ENCODE results near the gene DCAF5. TPM values are rescaled to one million over a fixed set of nuclear protein-coding genes. Genes with fewer than 3 reads are reported as not detected.

DCAF5 gene
- total and polyA plus RNA-seq, 9 donors, result 24.9 to 50.1 (median 42.4) TPM

DNA sequence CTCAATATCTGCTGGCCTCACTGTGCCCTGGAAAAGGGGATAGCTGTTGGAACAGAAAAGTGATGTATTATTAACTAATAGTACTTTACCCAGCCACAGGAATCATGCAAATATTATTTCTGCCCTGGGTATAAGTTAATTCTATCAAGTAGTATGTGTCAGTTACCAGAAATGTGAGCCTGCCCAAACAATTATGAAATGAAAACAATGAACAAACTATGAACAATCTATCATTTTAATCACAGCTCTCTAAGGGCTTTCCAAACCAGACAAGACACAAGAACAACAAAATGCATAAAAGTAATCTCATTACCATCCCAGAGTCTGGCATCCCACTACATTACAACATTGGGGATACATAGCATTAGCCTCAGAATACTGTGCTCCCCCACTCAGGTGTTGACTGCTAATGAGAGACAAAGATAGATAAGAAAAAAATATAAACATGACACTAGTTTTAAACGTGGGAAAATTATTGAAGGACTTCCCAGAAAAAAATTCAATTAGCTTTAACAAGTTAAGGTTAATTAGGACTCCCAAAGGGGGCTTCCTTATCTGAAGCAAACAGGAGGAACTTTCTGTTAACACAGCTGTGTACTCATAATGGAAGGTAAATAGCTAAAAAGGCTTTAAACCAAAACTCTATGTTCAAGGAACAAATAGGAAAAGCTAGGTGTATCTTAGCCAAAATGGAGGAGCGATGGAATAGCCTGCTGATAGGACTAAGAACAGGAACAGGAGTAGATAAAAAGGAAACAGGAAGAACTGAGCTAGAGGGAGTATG is 3.3 kb downstream of the DCAF5 start:
- no peak overlapping the region for H3K4me3 ChIP-seq
- no peaks in the 10 kb centered on the region for H3K9me3 ChIP-seq
- no peak for DNase-seq
- no peak overlapping the region for H3K27ac ChIP-seq
- H3K27me3 ChIP-seq, result no peaks in the 10 kb centered on the region
- WGBS, 3 donors, result 41 to 49% (median 48%) methylated on average over 2 of the region's 2 CpGs
- peaks cover 2% of the 10 kb centered on the region for H3K4me1 ChIP-seq (ENCODE audit: insufficient read depth)
- TF ChIP-seq, protein P1, sequence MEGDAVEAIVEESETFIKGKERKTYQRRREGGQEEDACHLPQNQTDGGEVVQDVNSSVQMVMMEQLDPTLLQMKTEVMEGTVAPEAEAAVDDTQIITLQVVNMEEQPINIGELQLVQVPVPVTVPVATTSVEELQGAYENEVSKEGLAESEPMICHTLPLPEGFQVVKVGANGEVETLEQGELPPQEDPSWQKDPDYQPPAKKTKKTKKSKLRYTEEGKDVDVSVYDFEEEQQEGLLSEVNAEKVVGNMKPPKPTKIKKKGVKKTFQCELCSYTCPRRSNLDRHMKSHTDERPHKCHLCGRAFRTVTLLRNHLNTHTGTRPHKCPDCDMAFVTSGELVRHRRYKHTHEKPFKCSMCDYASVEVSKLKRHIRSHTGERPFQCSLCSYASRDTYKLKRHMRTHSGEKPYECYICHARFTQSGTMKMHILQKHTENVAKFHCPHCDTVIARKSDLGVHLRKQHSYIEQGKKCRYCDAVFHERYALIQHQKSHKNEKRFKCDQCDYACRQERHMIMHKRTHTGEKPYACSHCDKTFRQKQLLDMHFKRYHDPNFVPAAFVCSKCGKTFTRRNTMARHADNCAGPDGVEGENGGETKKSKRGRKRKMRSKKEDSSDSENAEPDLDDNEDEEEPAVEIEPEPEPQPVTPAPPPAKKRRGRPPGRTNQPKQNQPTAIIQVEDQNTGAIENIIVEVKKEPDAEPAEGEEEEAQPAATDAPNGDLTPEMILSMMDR (IDR thresholded peaks at IDR 0.05), result no peak
- TF ChIP-seq EP300 (IDR thresholded peaks at IDR 0.05) (no peak), POLR2A (IDR thresholded peaks at IDR 0.05) (no peak)
- intact Hi-C loops (cut with DNase I), result no loop called here
- H3K36me3 ChIP-seq, result no peaks in the 10 kb centered on the region

DNA sequence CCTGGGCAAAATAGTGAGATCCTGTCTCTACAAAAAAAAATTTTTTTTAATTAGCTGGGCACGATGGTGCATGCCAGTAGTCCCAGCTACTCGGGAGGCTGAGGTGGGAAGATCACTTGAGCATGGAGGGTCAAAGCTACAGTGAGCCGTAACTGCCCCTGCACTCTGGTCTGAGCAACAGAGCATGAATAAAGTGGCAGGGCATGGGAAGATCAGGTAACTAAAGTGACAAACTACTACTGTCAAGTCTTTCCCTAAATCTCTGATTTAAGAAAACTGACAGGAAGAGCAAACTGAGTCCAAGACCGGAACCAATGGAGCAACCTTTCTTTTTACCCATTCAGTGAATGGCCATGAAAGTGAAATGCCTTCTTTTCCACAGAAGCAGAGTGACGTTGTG is 10.8 kb downstream of the DCAF5 start:
- Histone ChIP-seq H3K9me3 (no peaks in the 10 kb centered on the region), H3K4me1 (ENCODE audit: insufficient read depth) (no peaks in the 10 kb centered on the region), H3K27me3 (no peaks in the 10 kb centered on the region), H3K36me3 (no peaks in the 10 kb centered on the region), H3K4me3 (no peak overlapping the region), H3K27ac (no peak overlapping the region)
- 92 to 95% (median 94%) methylated on average over 5 of the region's 5 CpGs for WGBS, 3 donors
- DNase-seq, result no peak
- intact Hi-C loops (cut with DNase I), result no loop called here
- TF ChIP-seq, protein P1 (IDR thresholded peaks at IDR 0.05), result no peak
- no peak for TF ChIP-seq POLR2A (IDR thresholded peaks at IDR 0.05)
- no peak for TF ChIP-seq EP300 (IDR thresholded peaks at IDR 0.05)

DNA sequence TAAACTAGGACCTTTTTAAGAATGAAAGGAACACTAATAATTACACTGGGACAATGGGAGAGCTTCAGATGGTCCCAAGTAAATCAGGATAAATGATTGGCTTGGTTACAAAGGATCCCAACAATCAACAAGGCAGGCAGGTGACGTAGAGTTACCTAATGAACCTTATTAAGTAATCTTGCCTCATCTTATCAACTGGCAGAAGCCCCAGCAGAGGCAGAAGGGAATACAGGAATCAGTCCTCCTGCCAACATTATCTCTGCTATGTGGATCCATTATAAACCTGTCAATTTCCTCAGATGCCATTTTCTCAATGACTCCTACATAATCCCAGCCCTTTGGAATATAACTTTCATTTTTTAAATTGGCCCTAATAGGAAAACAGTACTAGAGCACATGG is 11.4 kb downstream of the DCAF5 start:
- no peaks in the 10 kb centered on the region for H3K36me3 ChIP-seq
- no peaks in the 10 kb centered on the region for H3K27me3 ChIP-seq
- no peaks in the 10 kb centered on the region for H3K9me3 ChIP-seq
- TF ChIP-seq POLR2A (IDR thresholded peaks at IDR 0.05) (no peak), EP300 (IDR thresholded peaks at IDR 0.05) (no peak)
- TF ChIP-seq, protein P1 (IDR thresholded peaks at IDR 0.05), result no peak
- WGBS, 3 donors, result 88 to 96% (median 89%) methylated on average over 1 of the region's 1 CpG
- no peak overlapping the region for H3K4me3 ChIP-seq
- DNase-seq, result no peak
- no peaks in the 10 kb centered on the region for H3K4me1 ChIP-seq (ENCODE audit: insufficient read depth)
- intact Hi-C loops (cut with DNase I), result no loop called here
- H3K27ac ChIP-seq, result no peak overlapping the region

DNA sequence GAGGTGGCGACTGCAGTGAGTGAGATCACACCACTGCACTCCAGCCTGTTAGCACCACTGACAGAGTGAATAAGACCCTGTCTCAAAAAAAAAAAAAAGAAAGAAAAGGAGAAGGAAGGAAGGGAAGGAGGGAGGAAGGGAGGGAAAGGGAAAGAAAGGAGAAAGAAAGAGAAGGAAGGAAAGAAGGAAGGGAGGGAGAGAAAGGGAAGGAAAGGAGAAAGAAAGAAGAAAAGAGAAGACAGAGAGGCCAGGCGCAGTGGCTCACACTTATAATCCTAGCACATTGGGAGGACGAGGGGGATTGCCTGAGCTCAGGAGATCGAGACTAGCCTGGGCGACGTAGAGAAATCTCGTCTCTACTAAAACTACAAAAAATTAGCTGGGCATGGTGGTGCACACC is 13.2 kb downstream of the DCAF5 start:
- intact Hi-C loops (cut with DNase I), result no loop called here
- H3K4me1 ChIP-seq (ENCODE audit: insufficient read depth), result no peaks in the 10 kb centered on the region
- H3K4me3 ChIP-seq, result no peak overlapping the region
- 78 to 88% (median 82%) methylated on average over 7 of the region's 7 CpGs for WGBS, 3 donors
- H3K27me3 ChIP-seq, result no peaks in the 10 kb centered on the region
- H3K27ac ChIP-seq, result no peak overlapping the region
- H3K36me3 ChIP-seq, result no peaks in the 10 kb centered on the region
- DNase-seq, result no peak
- TF ChIP-seq, protein P1 (IDR thresholded peaks at IDR 0.05), result no peak
- TF ChIP-seq EP300 (IDR thresholded peaks at IDR 0.05), result no peak
- no peak for TF ChIP-seq POLR2A (IDR thresholded peaks at IDR 0.05)
- no peaks in the 10 kb centered on the region for H3K9me3 ChIP-seq

Data from ovary (tissue), 9 donors.